ENCODE data around the gene GLRX5.

GLRX5 gene

GRCh38 chr14:95493503-95493902 is 41.3 kb upstream of the GLRX5 start:
- no peak overlapping the region for H3K27ac ChIP-seq (ENCODE audit: low read depth, low read length)
- no peak overlapping the region for H3K9ac ChIP-seq (ENCODE audit: low read length)
- peaks cover 2% of the 10 kb centered on the region; the same call in 1 of the 2 replicates for H3K9me3 ChIP-seq (ENCODE audit: control insufficient read depth, insufficient read depth, low read depth, low read length)
- H3K4me1 ChIP-seq (ENCODE audit: control insufficient read depth, insufficient read depth, low read length) = peaks cover 4% of the 10 kb centered on the region; the same call in 1 of the 2 replicates
- no peaks in the 10 kb centered on the region for H3K36me3 ChIP-seq (ENCODE audit: control insufficient read depth, insufficient read depth, low read length)
- H3K27me3 ChIP-seq (ENCODE audit: control insufficient read depth, insufficient read depth, low read length) = no peaks in the 10 kb centered on the region
- H3K4me3 ChIP-seq (ENCODE audit: low read depth, low read length) = no peak overlapping the region

- Histone ChIP-seq H3K36me3 (ENCODE audit: control insufficient read depth, insufficient read depth, low read length) (no peaks in the 10 kb centered on the region), H3K27ac (ENCODE audit: low read depth, low read length) (no peak overlapping the region), H3K4me1 (ENCODE audit: control insufficient read depth, insufficient read depth, low read length) (peaks cover 4% of the 10 kb centered on the region; the same call in 1 of the 2 replicates), H3K4me3 (ENCODE audit: low read depth, low read length) (no peak overlapping the region), H3K9ac (ENCODE audit: low read length) (no peak overlapping the region), H3K27me3 (ENCODE audit: control insufficient read depth, insufficient read depth, low read length) (no peaks in the 10 kb centered on the region), H3K9me3 (ENCODE audit: control insufficient read depth, insufficient read depth, low read depth, low read length) (peaks cover 2% of the 10 kb centered on the region; the same call in 1 of the 2 replicates)
These were observed 40.9 kb upstream of the GLRX5 start for GRCh38 chr14:95493976-95494375.

GRCh38 chr14:95494456-95494855 is 40.4 kb upstream of the GLRX5 start:
- no peak overlapping the region for H3K27ac ChIP-seq (ENCODE audit: low read depth, low read length)

GRCh38 chr14:95495076-95495475 is 39.8 kb upstream of the GLRX5 start:
- peaks cover 4% of the 10 kb centered on the region; the same call in 1 of the 2 replicates for H3K4me1 ChIP-seq (ENCODE audit: control insufficient read depth, insufficient read depth, low read length)
- no peak overlapping the region for H3K4me3 ChIP-seq (ENCODE audit: low read depth, low read length)
- no peak overlapping the region for H3K9ac ChIP-seq (ENCODE audit: low read length)
- no peaks in the 10 kb centered on the region for H3K36me3 ChIP-seq (ENCODE audit: control insufficient read depth, insufficient read depth, low read length)
- no peaks in the 10 kb centered on the region for H3K27me3 ChIP-seq (ENCODE audit: control insufficient read depth, insufficient read depth, low read length)
- H3K27ac ChIP-seq (ENCODE audit: low read depth, low read length) = no peak overlapping the region
- peaks cover 2% of the 10 kb centered on the region; the same call in 1 of the 2 replicates for H3K9me3 ChIP-seq (ENCODE audit: control insufficient read depth, insufficient read depth, low read depth, low read length)

More at GRCh38 chr14:95494456-95494855, 40.4 kb upstream of the GLRX5 start:
- Histone ChIP-seq H3K4me1 (ENCODE audit: control insufficient read depth, insufficient read depth, low read length) (peaks cover 4% of the 10 kb centered on the region; the same call in 1 of the 2 replicates), H3K9ac (ENCODE audit: low read length) (no peak overlapping the region), H3K9me3 (ENCODE audit: control insufficient read depth, insufficient read depth, low read depth, low read length) (peaks cover 2% of the 10 kb centered on the region; the same call in 1 of the 2 replicates), H3K4me3 (ENCODE audit: low read depth, low read length) (no peak overlapping the region), H3K36me3 (ENCODE audit: control insufficient read depth, insufficient read depth, low read length) (no peaks in the 10 kb centered on the region), H3K27me3 (ENCODE audit: control insufficient read depth, insufficient read depth, low read length) (no peaks in the 10 kb centered on the region)

- Histone ChIP-seq H3K27ac (ENCODE audit: low read depth, low read length) (no peak overlapping the region; the same call in 1 of the 2 replicates), H3K4me3 (ENCODE audit: low read depth, low read length) (no peak overlapping the region)
These were observed 39.3 kb upstream of the GLRX5 start for GRCh38 chr14:95495538-95496025.

GRCh38 chr14:95496111-95496681 is 38.7 kb upstream of the GLRX5 start:
- H3K9me3 ChIP-seq (ENCODE audit: control insufficient read depth, insufficient read depth, low read depth, low read length) = peaks cover 2% of the 10 kb centered on the region; the same call in 1 of the 2 replicates
- peak overlapping the region; percentile 19 for H3K9ac ChIP-seq (ENCODE audit: low read length)
- H3K27me3 ChIP-seq (ENCODE audit: control insufficient read depth, insufficient read depth, low read length) = no peaks in the 10 kb centered on the region
- peak overlapping the region; percentile 77; the same call in 1 of the 2 replicates for H3K27ac ChIP-seq (ENCODE audit: low read depth, low read length)
- H3K36me3 ChIP-seq (ENCODE audit: control insufficient read depth, insufficient read depth, low read length) = no peaks in the 10 kb centered on the region
- H3K4me3 ChIP-seq (ENCODE audit: low read depth, low read length) = no peak overlapping the region; the same call in 1 of the 2 replicates
- H3K4me1 ChIP-seq (ENCODE audit: control insufficient read depth, insufficient read depth, low read length) = peaks cover 14% of the 10 kb centered on the region; the same call in 1 of the 2 replicates

More at GRCh38 chr14:95495538-95496025, 39.3 kb upstream of the GLRX5 start:
- H3K9me3 ChIP-seq (ENCODE audit: control insufficient read depth, insufficient read depth, low read depth, low read length) = peaks cover 2% of the 10 kb centered on the region; the same call in 1 of the 2 replicates
- peaks cover 8% of the 10 kb centered on the region; the same call in 1 of the 2 replicates for H3K4me1 ChIP-seq (ENCODE audit: control insufficient read depth, insufficient read depth, low read length)
- no peaks in the 10 kb centered on the region for H3K27me3 ChIP-seq (ENCODE audit: control insufficient read depth, insufficient read depth, low read length)
- H3K9ac ChIP-seq (ENCODE audit: low read length) = no peak overlapping the region
- H3K36me3 ChIP-seq (ENCODE audit: control insufficient read depth, insufficient read depth, low read length) = no peaks in the 10 kb centered on the region

GRCh38 chr14:95496690-95497259 is 38.1 kb upstream of the GLRX5 start:
- Histone ChIP-seq H3K4me1 (ENCODE audit: control insufficient read depth, insufficient read depth, low read length) (peaks cover 18% of the 10 kb centered on the region; the same call in 1 of the 2 replicates), H3K9ac (ENCODE audit: low read length) (peak overlapping the region; percentile 19)

GRCh38 chr14:95497561-95498011 is 37.3 kb upstream of the GLRX5 start:
- H3K4me1 ChIP-seq (ENCODE audit: control insufficient read depth, insufficient read depth, low read length) = peaks cover 18% of the 10 kb centered on the region; the same call in 1 of the 2 replicates
- H3K27ac ChIP-seq (ENCODE audit: low read depth, low read length) = no peak overlapping the region
- no peak overlapping the region for H3K9ac ChIP-seq (ENCODE audit: low read length)
- H3K9me3 ChIP-seq (ENCODE audit: control insufficient read depth, insufficient read depth, low read depth, low read length) = no peaks in the 10 kb centered on the region
- H3K36me3 ChIP-seq (ENCODE audit: control insufficient read depth, insufficient read depth, low read length) = no peaks in the 10 kb centered on the region
- no peaks in the 10 kb centered on the region for H3K27me3 ChIP-seq (ENCODE audit: control insufficient read depth, insufficient read depth, low read length)
- no peak overlapping the region for H3K4me3 ChIP-seq (ENCODE audit: low read depth, low read length)

More at GRCh38 chr14:95496690-95497259, 38.1 kb upstream of the GLRX5 start:
- peak overlapping the region; percentile 77; the same call in 1 of the 2 replicates for H3K27ac ChIP-seq (ENCODE audit: low read depth, low read length)
- H3K9me3 ChIP-seq (ENCODE audit: control insufficient read depth, insufficient read depth, low read depth, low read length) = peaks cover 2% of the 10 kb centered on the region; the same call in 1 of the 2 replicates
- H3K36me3 ChIP-seq (ENCODE audit: control insufficient read depth, insufficient read depth, low read length) = no peaks in the 10 kb centered on the region
- H3K27me3 ChIP-seq (ENCODE audit: control insufficient read depth, insufficient read depth, low read length) = no peaks in the 10 kb centered on the region
- no peak overlapping the region; the same call in 1 of the 2 replicates for H3K4me3 ChIP-seq (ENCODE audit: low read depth, low read length)

- H3K9me3 ChIP-seq (ENCODE audit: control insufficient read depth, insufficient read depth, low read depth, low read length) = no peaks in the 10 kb centered on the region
- H3K27ac ChIP-seq (ENCODE audit: low read depth, low read length) = no peak overlapping the region
- H3K4me1 ChIP-seq (ENCODE audit: control insufficient read depth, insufficient read depth, low read length) = peaks cover 18% of the 10 kb centered on the region; the same call in 1 of the 2 replicates
- no peaks in the 10 kb centered on the region for H3K36me3 ChIP-seq (ENCODE audit: control insufficient read depth, insufficient read depth, low read length)
- H3K27me3 ChIP-seq (ENCODE audit: control insufficient read depth, insufficient read depth, low read length) = no peaks in the 10 kb centered on the region
- H3K9ac ChIP-seq (ENCODE audit: low read length) = no peak overlapping the region
- H3K4me3 ChIP-seq (ENCODE audit: low read depth, low read length) = no peak overlapping the region
These were observed 36.1 kb upstream of the GLRX5 start for GRCh38 chr14:95498622-95499353.

GRCh38 chr14:95499354-95499750 is 35.5 kb upstream of the GLRX5 start:
- H3K9me3 ChIP-seq (ENCODE audit: control insufficient read depth, insufficient read depth, low read depth, low read length) = no peaks in the 10 kb centered on the region
- no peak overlapping the region for H3K27ac ChIP-seq (ENCODE audit: low read depth, low read length)
- H3K27me3 ChIP-seq (ENCODE audit: control insufficient read depth, insufficient read depth, low read length) = no peaks in the 10 kb centered on the region
- H3K36me3 ChIP-seq (ENCODE audit: control insufficient read depth, insufficient read depth, low read length) = no peaks in the 10 kb centered on the region
- no peak overlapping the region for H3K4me3 ChIP-seq (ENCODE audit: low read depth, low read length)
- no peak overlapping the region for H3K9ac ChIP-seq (ENCODE audit: low read length)
- H3K4me1 ChIP-seq (ENCODE audit: control insufficient read depth, insufficient read depth, low read length) = peaks cover 18% of the 10 kb centered on the region; the same call in 1 of the 2 replicates
